Measurements from ENCODE around the gene SNN.
A peak's percentile ranks its signal among the peaks of the same experiment; 100 is the strongest.

SNN gene

DNA sequence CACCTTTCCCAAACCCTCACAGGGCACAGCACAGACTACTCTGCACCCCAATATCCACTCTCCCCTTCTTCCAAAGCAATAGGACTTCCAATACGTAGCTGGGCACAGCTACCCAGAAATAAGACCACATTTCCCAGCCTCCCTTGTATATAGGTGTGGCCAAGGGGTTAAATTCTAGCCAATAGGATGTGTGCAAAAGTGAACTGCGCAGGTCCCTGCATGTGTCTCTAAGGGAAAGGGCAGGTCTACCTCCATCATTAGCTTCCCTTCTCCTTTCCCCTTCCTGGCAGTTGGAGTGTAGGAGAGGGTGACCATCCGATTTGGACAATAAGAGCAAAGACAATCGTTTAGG lies 25.5 kb upstream of the SNN start:
- Histone ChIP-seq H3K27me3 (ENCODE audit: control insufficient read depth in 5 of 5, insufficient read depth in 4 of 5, low read length in 5 of 5) (no peaks in the 10 kb centered on the region), H3K4me1 (ENCODE audit: control insufficient read depth in 5 of 5, insufficient read depth in 5 of 5, low read length in 5 of 5) (peaks cover 11 to 22% (median 21%) of the 10 kb centered on the region in 5 donors), H3K9ac (ENCODE audit: low read length in 5 of 5) (no peak overlapping the region), H3K9me3 (ENCODE audit: control insufficient read depth in 5 of 5, low read length in 5 of 5) (no peaks in the 10 kb centered on the region), H3K27ac (ENCODE audit: low read depth, low read length) (no peak overlapping the region), H3K4me3 (ENCODE audit: low read depth in 1 of 5, low read length in 5 of 5) (no peak overlapping the region), H3K36me3 (ENCODE audit: control insufficient read depth in 5 of 5, insufficient read depth in 5 of 5, low read length in 5 of 5) (no peaks in the 10 kb centered on the region)

DNA sequence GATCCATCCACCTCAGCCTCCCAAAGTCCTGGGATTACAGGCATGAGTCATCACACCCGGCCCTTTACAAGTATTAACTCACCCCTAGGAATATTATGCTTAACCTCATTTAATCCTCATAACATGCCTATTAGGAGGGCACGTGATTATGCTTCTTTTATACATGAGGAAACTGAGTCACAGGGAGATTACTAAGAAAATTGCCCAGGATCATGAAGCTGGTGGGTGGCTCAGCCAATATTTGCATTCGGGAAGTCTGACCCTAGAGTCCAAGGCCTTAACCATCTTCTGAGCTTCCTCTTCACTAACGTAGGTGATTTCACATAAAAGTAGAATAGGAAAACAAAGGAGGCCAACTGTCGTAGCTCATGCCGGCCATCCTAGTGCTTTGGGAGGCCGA lies 19.0 kb upstream of the SNN start:
- Histone ChIP-seq H3K4me1 (ENCODE audit: control insufficient read depth in 5 of 5, insufficient read depth in 5 of 5, low read length in 5 of 5) (no peaks in the 10 kb centered on the region), H3K36me3 (ENCODE audit: control insufficient read depth in 5 of 5, insufficient read depth in 5 of 5, low read length in 5 of 5) (no peaks in the 10 kb centered on the region), H3K9ac (ENCODE audit: low read length in 5 of 5) (no peak overlapping the region), H3K27me3 (ENCODE audit: control insufficient read depth in 5 of 5, insufficient read depth in 4 of 5, low read length in 5 of 5) (no peaks in the 10 kb centered on the region), H3K4me3 (ENCODE audit: low read depth in 1 of 5, low read length in 5 of 5) (no peak overlapping the region), H3K27ac (ENCODE audit: low read depth, low read length) (no peak overlapping the region), H3K9me3 (ENCODE audit: control insufficient read depth in 5 of 5, low read length in 5 of 5) (no peaks in the 10 kb centered on the region)

DNA sequence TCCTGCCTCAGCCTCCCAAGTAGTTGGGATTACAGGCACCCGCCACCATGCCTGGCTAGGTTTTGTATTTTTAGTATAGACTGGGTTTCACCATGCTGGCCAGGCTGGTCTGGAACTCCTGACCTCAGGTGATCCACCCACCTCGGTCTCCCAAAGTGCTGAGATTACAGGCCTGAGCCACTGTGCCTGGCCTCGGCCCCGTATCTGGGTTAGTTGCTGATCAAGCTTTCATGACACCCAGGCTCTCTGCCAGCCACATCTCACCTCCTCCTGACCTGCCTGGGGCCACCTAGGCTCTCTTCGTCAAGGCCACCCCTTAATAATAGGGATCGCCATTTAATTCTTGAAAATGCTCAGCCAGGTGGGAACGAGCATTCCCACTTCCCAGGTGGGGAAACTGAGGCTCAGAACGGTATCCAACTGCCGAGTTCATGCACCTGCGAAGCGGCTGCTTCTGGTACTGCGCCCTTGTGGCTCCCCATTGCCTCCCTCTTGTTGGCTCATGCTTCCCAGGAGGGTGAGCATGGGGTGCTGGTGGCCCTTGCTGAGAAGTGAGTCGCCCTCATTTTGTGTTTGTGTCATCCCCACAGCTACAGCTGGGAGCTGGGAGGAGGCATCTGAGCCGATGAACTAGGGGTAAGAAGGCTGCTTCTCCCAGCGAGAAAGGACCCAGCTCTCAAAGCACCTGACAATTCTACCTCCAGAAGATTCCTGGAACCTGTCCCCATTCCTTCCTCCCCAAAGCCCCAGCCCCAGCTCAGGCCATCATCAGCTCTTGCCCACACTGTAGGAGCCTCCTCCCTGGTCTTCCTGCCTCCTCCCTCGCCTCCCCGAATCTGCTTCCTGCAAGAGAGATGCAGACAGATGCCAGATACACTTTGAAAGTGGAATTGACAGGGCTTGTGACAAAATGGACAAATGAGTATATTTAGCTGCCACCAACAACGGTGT lies 17.3 kb upstream of the SNN start:
- H3K4me3 ChIP-seq (ENCODE audit: low read depth in 1 of 5, low read length in 5 of 5) = no peak overlapping the region
- H3K4me1 ChIP-seq (ENCODE audit: control insufficient read depth in 5 of 5, insufficient read depth in 5 of 5, low read length in 5 of 5) = no peaks in the 10 kb centered on the region
- H3K9me3 ChIP-seq (ENCODE audit: control insufficient read depth in 5 of 5, low read length in 5 of 5) = no peaks in the 10 kb centered on the region
- no peaks in the 10 kb centered on the region for H3K27me3 ChIP-seq (ENCODE audit: control insufficient read depth in 5 of 5, insufficient read depth in 4 of 5, low read length in 5 of 5)
- no peaks in the 10 kb centered on the region for H3K36me3 ChIP-seq (ENCODE audit: control insufficient read depth in 5 of 5, insufficient read depth in 5 of 5, low read length in 5 of 5)
- no peak overlapping the region for H3K27ac ChIP-seq (ENCODE audit: low read depth, low read length)
- no peak overlapping the region for H3K9ac ChIP-seq (ENCODE audit: low read length in 5 of 5)

DNA sequence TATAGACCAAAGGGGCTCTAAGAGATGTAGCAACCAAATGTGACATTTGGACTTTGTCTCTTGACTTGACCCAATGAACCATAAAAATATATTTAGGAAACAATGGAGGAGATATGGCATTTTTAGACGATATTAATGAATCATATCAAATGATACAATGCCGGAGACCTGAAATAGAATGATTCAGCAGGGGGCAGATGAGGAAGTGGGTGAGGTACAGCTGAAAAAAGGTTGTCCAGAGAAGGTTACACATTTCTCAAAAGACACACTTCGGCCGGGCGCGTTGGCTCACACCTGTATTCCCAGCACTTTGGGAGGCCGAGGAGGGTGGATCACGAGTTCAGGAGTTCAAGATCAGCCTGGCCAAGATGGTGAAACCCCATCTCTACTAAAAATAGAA lies 16.5 kb upstream of the SNN start:
- no peaks in the 10 kb centered on the region for H3K36me3 ChIP-seq (ENCODE audit: control insufficient read depth in 5 of 5, insufficient read depth in 5 of 5, low read length in 5 of 5)
- no peak overlapping the region for H3K9ac ChIP-seq (ENCODE audit: low read length in 5 of 5)
- no peaks in the 10 kb centered on the region for H3K9me3 ChIP-seq (ENCODE audit: control insufficient read depth in 5 of 5, low read length in 5 of 5)
- H3K4me3 ChIP-seq (ENCODE audit: low read depth in 1 of 5, low read length in 5 of 5) = no peak overlapping the region
- no peaks in the 10 kb centered on the region for H3K4me1 ChIP-seq (ENCODE audit: control insufficient read depth in 5 of 5, insufficient read depth in 5 of 5, low read length in 5 of 5)
- no peak overlapping the region for H3K27ac ChIP-seq (ENCODE audit: low read depth, low read length)
- no peaks in the 10 kb centered on the region for H3K27me3 ChIP-seq (ENCODE audit: control insufficient read depth in 5 of 5, insufficient read depth in 4 of 5, low read length in 5 of 5)

DNA sequence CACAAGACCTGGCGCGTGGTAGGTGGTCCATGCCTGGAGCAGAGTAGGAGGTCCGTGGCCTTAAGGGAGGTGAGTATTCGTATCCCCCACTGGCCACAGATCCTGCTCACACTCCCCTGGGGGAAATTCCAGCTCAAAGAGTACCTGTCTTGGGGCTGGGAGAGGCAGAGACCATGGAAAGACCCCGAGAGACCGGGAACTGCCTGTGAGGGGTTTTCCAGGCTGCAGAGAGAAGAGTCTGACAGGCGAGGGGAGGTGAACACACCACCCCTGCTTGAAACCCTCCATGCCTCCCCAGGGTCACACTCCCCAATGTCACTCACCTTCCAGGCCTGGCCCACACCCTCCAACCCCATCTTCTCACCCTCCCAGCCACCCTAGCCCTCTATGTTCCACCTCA lies 12.6 kb upstream of the SNN start:
- Histone ChIP-seq H3K27ac (ENCODE audit: low read depth, low read length) (no peak overlapping the region), H3K9ac (ENCODE audit: low read length in 5 of 5) (no peak overlapping the region), H3K4me1 (ENCODE audit: control insufficient read depth in 5 of 5, insufficient read depth in 5 of 5, low read length in 5 of 5) (peaks cover 4 to 18% (median 16%) of the 10 kb centered on the region in 5 donors), H3K36me3 (ENCODE audit: control insufficient read depth in 5 of 5, insufficient read depth in 5 of 5, low read length in 5 of 5) (no peaks in the 10 kb centered on the region), H3K27me3 (ENCODE audit: control insufficient read depth in 5 of 5, insufficient read depth in 4 of 5, low read length in 5 of 5) (no peaks in the 10 kb centered on the region), H3K4me3 (ENCODE audit: low read depth in 1 of 5, low read length in 5 of 5) (no peak overlapping the region), H3K9me3 (ENCODE audit: control insufficient read depth in 5 of 5, low read length in 5 of 5) (no peaks in the 10 kb centered on the region)

DNA sequence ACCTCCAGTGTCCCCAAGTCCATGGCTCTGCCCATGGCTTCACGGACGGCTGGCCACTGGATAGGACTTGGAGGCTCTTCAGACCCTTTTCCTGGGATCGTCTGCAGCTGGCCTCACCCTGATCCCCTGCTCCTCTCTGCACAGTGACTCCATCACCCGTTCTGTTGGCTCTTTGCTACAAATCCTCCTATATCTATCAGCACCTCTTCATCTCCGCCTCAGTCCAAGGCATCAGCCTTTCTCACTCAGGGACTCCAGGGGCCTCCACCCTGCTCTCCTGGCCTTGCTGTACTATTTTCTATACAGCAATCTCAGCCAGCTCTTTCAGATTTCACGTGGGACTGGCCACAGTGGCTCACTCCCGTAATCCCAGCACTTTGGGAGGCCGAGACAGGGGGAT lies 10.7 kb upstream of the SNN start:
- H3K36me3 ChIP-seq (ENCODE audit: control insufficient read depth in 5 of 5, insufficient read depth in 5 of 5, low read length in 5 of 5) = no peaks in the 10 kb centered on the region
- no peak overlapping the region for H3K4me3 ChIP-seq (ENCODE audit: low read depth in 1 of 5, low read length in 5 of 5)
- no peaks in the 10 kb centered on the region for H3K9me3 ChIP-seq (ENCODE audit: control insufficient read depth in 5 of 5, low read length in 5 of 5)
- H3K9ac ChIP-seq (ENCODE audit: low read length in 5 of 5) = no peak overlapping the region
- H3K27me3 ChIP-seq (ENCODE audit: control insufficient read depth in 5 of 5, insufficient read depth in 4 of 5, low read length in 5 of 5) = no peaks in the 10 kb centered on the region
- H3K27ac ChIP-seq (ENCODE audit: low read depth, low read length) = no peak overlapping the region
- peaks cover 4 to 18% (median 16%) of the 10 kb centered on the region in 5 donors for H3K4me1 ChIP-seq (ENCODE audit: control insufficient read depth in 5 of 5, insufficient read depth in 5 of 5, low read length in 5 of 5)

DNA sequence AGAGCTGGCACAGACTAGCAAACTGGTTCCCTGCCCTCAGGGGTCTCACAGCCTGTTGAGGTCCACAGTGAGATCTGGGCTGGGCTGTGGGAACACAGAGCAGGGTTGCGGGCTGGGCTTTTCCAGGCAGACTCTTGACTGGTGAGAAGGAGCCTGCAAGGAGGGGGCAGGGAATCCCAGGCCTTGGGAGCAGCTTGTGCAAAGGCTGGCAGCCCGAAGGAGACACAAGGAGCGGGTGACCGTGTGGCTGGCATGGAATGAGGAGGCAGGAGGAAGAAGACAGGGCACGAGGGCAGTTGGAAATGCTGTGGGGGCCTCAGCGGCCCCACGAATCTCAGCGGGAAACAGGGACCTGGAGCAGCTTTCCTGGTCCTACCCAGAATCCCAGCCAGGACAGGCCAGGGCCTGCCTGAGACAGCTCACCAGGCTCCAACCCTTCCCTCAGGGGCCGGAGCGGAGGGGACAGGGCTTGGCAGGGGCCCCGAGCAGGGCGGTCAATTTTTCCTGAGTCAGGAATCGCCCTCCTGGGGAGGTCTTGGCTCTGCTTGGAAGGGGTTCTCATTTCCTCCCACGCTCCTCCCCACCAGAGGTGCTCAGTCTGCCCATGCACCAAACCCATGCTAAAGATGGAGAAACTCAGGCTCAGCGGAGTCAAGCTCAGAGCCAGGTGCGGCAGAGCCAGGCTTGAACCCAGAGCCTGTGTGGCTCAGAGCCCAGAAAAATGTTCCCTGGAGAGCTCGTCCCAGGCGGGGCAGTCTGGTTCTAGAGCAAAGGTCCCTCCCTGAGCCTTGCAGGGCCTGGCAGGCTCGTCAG lies 9.2 kb upstream of the SNN start:
- Histone ChIP-seq H3K9ac (ENCODE audit: low read length in 5 of 5) (peak overlapping the region in 1 of 5 donors; percentile 41), H3K4me1 (ENCODE audit: control insufficient read depth in 5 of 5, insufficient read depth in 5 of 5, low read length in 5 of 5) (peaks cover 4 to 25% (median 16%) of the 10 kb centered on the region in 5 donors), H3K9me3 (ENCODE audit: control insufficient read depth in 5 of 5, low read length in 5 of 5) (no peaks in the 10 kb centered on the region), H3K27me3 (ENCODE audit: control insufficient read depth in 5 of 5, insufficient read depth in 4 of 5, low read length in 5 of 5) (no peaks in the 10 kb centered on the region), H3K4me3 (ENCODE audit: low read depth in 1 of 5, low read length in 5 of 5) (no peak overlapping the region), H3K27ac (ENCODE audit: low read depth, low read length) (peak overlapping the region; percentile 65), H3K36me3 (ENCODE audit: control insufficient read depth in 5 of 5, insufficient read depth in 5 of 5, low read length in 5 of 5) (no peaks in the 10 kb centered on the region)

DNA sequence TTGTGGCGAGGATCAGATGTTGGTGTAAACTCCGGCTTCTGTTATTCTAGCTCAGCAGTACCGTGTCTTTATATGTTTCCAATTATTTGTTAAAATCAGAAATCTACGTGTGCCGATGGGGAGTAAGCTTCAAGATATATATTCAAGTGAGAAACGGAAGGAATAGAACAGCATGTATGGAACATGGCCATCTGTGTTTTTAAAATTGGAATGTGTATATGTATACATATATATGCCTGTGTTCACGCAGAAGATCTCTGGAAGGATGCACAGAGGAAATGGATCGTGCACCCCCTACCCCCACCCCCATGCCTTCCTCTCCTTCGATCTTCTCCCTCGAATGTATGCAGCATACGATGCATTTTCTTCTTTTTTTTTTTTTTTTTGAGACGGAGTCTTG lies 7.7 kb upstream of the SNN start:
- Histone ChIP-seq H3K36me3 (ENCODE audit: control insufficient read depth in 5 of 5, insufficient read depth in 5 of 5, low read length in 5 of 5) (no peaks in the 10 kb centered on the region), H3K4me3 (ENCODE audit: low read depth in 1 of 5, low read length in 5 of 5) (no peak overlapping the region), H3K9ac (ENCODE audit: low read length in 5 of 5) (no peak overlapping the region)

DNA sequence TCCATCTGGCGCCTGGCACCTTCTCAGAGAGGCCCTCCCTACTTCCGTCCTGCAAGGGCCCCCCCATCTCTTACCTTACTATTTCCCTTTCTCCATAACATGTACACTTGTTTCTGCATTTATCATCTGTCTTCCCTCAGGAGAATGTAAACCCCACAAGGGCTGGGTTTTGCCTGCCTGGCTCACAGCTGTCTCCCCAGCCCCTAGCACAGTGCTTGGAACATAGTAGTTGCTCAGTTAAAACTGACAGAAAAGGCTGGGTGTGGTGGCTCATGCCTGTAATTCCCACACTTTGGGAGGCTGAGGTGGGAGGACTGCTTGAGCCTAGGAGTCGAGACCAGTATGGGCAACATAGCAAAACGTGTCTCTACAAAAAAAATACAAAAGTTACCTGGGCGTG lies 5.7 kb upstream of the SNN start:
- H3K9ac ChIP-seq (ENCODE audit: low read length in 5 of 5) = no peak overlapping the region
- peaks cover 4 to 39% (median 30%) of the 10 kb centered on the region in 5 donors for H3K4me1 ChIP-seq (ENCODE audit: control insufficient read depth in 5 of 5, insufficient read depth in 5 of 5, low read length in 5 of 5)
- no peaks in the 10 kb centered on the region for H3K27me3 ChIP-seq (ENCODE audit: control insufficient read depth in 5 of 5, insufficient read depth in 4 of 5, low read length in 5 of 5)
- H3K9me3 ChIP-seq (ENCODE audit: control insufficient read depth in 5 of 5, low read length in 5 of 5) = no peaks in the 10 kb centered on the region
- no peaks in the 10 kb centered on the region for H3K36me3 ChIP-seq (ENCODE audit: control insufficient read depth in 5 of 5, insufficient read depth in 5 of 5, low read length in 5 of 5)
- H3K27ac ChIP-seq (ENCODE audit: low read depth, low read length) = no peak overlapping the region
- no peak overlapping the region for H3K4me3 ChIP-seq (ENCODE audit: low read depth in 1 of 5, low read length in 5 of 5)

More for the DNA sequence above, 7.7 kb upstream of the SNN start:
- Histone ChIP-seq H3K9me3 (ENCODE audit: control insufficient read depth in 5 of 5, low read length in 5 of 5) (no peaks in the 10 kb centered on the region), H3K27me3 (ENCODE audit: control insufficient read depth in 5 of 5, insufficient read depth in 4 of 5, low read length in 5 of 5) (no peaks in the 10 kb centered on the region), H3K27ac (ENCODE audit: low read depth, low read length) (no peak overlapping the region), H3K4me1 (ENCODE audit: control insufficient read depth in 5 of 5, insufficient read depth in 5 of 5, low read length in 5 of 5) (peaks cover 4 to 30% (median 29%) of the 10 kb centered on the region in 5 donors)

DNA sequence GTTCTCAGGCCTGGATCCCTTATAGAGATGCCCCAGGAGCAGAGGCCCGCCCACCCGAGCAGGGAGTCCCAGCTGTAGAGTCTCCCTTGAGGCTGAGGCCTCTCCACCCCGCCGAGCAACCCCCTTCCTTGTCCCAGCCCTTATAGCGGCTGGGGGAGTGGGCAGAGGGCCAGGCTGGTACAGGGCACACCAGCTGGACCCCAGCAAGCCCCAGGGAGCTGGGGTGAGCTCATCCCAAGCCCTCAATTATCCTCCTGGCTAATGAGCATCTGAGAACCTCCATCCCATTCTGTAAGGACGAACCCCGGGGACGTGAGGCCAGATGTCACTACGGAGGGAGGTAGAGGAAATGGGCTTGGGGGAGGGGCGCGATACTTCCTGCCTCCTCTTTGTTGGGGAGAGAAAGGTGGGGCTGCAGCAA lies 3.2 kb upstream of the SNN start:
- no peak overlapping the region for H3K4me3 ChIP-seq (ENCODE audit: low read depth in 1 of 5, low read length in 5 of 5)
- no peak overlapping the region for H3K27ac ChIP-seq (ENCODE audit: low read depth, low read length)
- peaks cover 6 to 38% (median 31%) of the 10 kb centered on the region in 5 donors for H3K4me1 ChIP-seq (ENCODE audit: control insufficient read depth in 5 of 5, insufficient read depth in 5 of 5, low read length in 5 of 5)
- H3K27me3 ChIP-seq (ENCODE audit: control insufficient read depth in 5 of 5, insufficient read depth in 4 of 5, low read length in 5 of 5) = no peaks in the 10 kb centered on the region
- no peaks in the 10 kb centered on the region for H3K36me3 ChIP-seq (ENCODE audit: control insufficient read depth in 5 of 5, insufficient read depth in 5 of 5, low read length in 5 of 5)
- H3K9me3 ChIP-seq (ENCODE audit: control insufficient read depth in 5 of 5, low read length in 5 of 5) = no peaks in the 10 kb centered on the region
- no peak overlapping the region for H3K9ac ChIP-seq (ENCODE audit: low read length in 5 of 5)

Measured in subcutaneous abdominal adipose tissue (tissue), 5 donors.